Upper lobe of right lung (tissue), 1 donor: ENCODE measurements around the gene MORN2. TPM values are rescaled to one million over a fixed set of nuclear protein-coding genes. Genes with fewer than 3 reads are reported as not detected.

Experiments
- ATAC-seq: fragments of 200-7000 bp; cut with Tn5 transposase; one replicate; pipeline ENCODE4 v1.9.1; 2020; ENCODE audit warnings: mild to moderate bottlenecking, moderate library complexity
- DNase-seq: peaks from one replicate; pipeline ENCODE4 v3.0.0-alpha.2; 2020
- H3K27ac ChIP-seq: fragments of 200-600 bp; one replicate; pipeline ENCODE4 v1.8.0; 2022
- H3K27me3 ChIP-seq: fragments of 200-600 bp; one replicate; pipeline ENCODE4 v1.8.0; 2022; ENCODE audit warnings: mild to moderate bottlenecking
- H3K36me3 ChIP-seq: fragments of 200-600 bp; one replicate; pipeline ENCODE4 v1.8.0; 2022
- H3K4me1 ChIP-seq: fragments of 200-600 bp; one replicate; pipeline ENCODE4 v1.8.0; 2022
- H3K4me3 ChIP-seq: fragments of 200-600 bp; one replicate; pipeline ENCODE4 v1.8.0; 2022; ENCODE audit warnings: mild to moderate bottlenecking
- H3K9me3 ChIP-seq: fragments of 200-600 bp; one replicate; pipeline ENCODE4 v1.8.0; 2022
- intact Hi-C: fragments of 100-400 bp; cut with DNase I; formaldehyde crosslinking; loops from one replicate; pipeline ENCODE4 v1.11.0; 2022
- total RNA-seq: library from RNA; stranded (reverse); fragmentation: NEBNext Ultra II Directional; extraction: Animal tissue kit (Norgen Biotek cat#: 25700); gene quantifications from one replicate; pipeline ENCODE4 v1.2.1, GENCODE V29; 2021
- TF ChIP-seq, protein P1 (sequence below): fragments of 200-600 bp; IDR thresholded peaks from one replicate; pipeline ENCODE4 v1.8.0; 2022; ENCODE audit warnings: antibody characterized with exemption
- donor health status: DM: no; HTN: yes; CAD: no; lungs with severe emphysema.

Gene MORN2
- total RNA-seq, 1 donor from 2014 or later = 6.4 TPM

DNA sequence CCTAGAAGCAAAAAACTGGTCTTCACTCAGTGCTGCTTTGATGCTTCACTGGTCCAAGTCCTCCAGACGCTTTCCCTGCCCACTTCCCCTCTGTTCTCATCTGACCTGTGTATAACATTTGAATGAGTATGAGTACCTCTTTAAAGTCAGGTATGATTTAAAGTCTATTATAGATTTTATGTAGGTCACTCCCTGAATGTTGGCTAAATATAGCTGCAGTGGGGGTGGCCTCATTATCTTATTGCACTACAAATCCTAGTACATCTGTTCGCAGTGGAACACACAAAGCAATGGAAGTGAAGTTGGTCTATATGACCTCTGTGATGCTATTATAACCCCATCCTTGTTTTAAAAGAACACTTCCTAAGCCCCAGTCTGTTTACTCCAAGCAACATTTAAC, 47.1 kb downstream of the MORN2 start:
- H3K4me1 ChIP-seq = no peaks in the 10 kb centered on the region
- intact Hi-C loops = no loop called here
- H3K27ac ChIP-seq = no peak overlapping the region
- ATAC-seq = no peak
- H3K27me3 ChIP-seq = no peaks in the 10 kb centered on the region
- H3K4me3 ChIP-seq = no peak overlapping the region
- no peaks in the 10 kb centered on the region for H3K36me3 ChIP-seq
- no peak for DNase-seq
- H3K9me3 ChIP-seq = no peaks in the 10 kb centered on the region
- TF ChIP-seq, protein P1, sequence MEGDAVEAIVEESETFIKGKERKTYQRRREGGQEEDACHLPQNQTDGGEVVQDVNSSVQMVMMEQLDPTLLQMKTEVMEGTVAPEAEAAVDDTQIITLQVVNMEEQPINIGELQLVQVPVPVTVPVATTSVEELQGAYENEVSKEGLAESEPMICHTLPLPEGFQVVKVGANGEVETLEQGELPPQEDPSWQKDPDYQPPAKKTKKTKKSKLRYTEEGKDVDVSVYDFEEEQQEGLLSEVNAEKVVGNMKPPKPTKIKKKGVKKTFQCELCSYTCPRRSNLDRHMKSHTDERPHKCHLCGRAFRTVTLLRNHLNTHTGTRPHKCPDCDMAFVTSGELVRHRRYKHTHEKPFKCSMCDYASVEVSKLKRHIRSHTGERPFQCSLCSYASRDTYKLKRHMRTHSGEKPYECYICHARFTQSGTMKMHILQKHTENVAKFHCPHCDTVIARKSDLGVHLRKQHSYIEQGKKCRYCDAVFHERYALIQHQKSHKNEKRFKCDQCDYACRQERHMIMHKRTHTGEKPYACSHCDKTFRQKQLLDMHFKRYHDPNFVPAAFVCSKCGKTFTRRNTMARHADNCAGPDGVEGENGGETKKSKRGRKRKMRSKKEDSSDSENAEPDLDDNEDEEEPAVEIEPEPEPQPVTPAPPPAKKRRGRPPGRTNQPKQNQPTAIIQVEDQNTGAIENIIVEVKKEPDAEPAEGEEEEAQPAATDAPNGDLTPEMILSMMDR = no peak

DNA sequence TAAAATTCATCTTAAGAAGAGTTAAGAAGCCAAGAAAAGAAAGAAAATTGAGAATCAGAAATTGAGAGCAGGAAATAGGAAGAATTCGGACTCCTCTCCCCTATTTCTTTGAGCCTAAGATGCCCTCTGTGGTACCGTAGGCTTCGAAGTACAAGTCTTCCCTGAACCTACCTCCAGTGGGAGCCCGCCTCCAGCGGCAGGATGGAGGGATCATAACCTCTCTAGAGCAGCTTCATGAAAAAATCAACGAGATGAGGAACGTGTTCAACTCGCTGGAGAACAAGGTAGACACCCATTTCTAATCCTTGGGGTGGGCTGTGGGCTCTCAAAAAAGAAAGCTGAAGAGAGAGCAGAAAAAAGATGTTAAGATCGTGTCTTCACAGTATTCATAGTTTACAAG, 50.2 kb downstream of the MORN2 start:
- Histone ChIP-seq H3K27me3 (no peaks in the 10 kb centered on the region), H3K9me3 (no peaks in the 10 kb centered on the region), H3K4me3 (no peak overlapping the region), H3K4me1 (no peaks in the 10 kb centered on the region), H3K27ac (no peak overlapping the region), H3K36me3 (no peaks in the 10 kb centered on the region)
- no peak for DNase-seq
- ATAC-seq = no peak
- TF ChIP-seq, protein P1 = no peak
- intact Hi-C loops = no loop called here

DNA sequence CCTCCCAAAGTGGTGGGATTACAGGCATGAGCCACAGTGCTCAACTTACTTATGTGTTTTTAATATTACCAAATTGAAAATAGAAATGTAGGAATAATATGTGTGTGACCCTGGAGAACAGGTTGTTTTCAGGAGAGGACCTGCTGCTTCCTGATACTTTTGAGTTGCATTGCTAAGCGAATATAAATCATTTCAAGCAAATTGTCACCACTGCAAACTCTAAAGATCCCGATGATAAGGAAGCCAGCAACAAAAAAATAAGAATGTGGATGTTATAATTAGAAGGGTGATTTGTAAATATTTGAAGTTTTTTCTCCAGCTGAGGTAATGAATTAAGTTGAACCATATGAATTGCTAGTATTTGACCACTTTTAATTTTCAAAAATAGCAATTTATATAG, 54.8 kb downstream of the MORN2 start:
- intact Hi-C loops = no loop called here
- DNase-seq (no peak), ATAC-seq (no peak)
- Histone ChIP-seq H3K4me1 (no peaks in the 10 kb centered on the region), H3K36me3 (no peaks in the 10 kb centered on the region), H3K4me3 (no peak overlapping the region), H3K27ac (no peak overlapping the region), H3K9me3 (no peaks in the 10 kb centered on the region), H3K27me3 (no peaks in the 10 kb centered on the region)
- TF ChIP-seq, protein P1 = no peak

Other genes with a start within 250 kb of the MORN2 start
- 14.7 TPM for gene GALM, start 209.9 kb upstream of the MORN2 start, total RNA-seq
- 112 TPM for gene SRSF7, start 124.6 kb upstream of the MORN2 start, total RNA-seq
- gene GEMIN6, start 97.8 kb upstream of the MORN2 start, total RNA-seq = 10.6 TPM
- gene DHX57, start within 50 bp of the MORN2 start, total RNA-seq = 15.1 TPM
- gene ARHGEF33, start 13.9 kb downstream of the MORN2 start, total RNA-seq = 1.3 TPM
- 37.0 TPM for gene SOS1, start 245.1 kb downstream of the MORN2 start, total RNA-seq